IMR-90 (cell line): ENCODE data around the gene ABCC4. TPM values are rescaled to one million over a fixed set of nuclear protein-coding genes. Genes with fewer than 3 reads are reported as not detected.
A peak's percentile ranks its signal among the peaks of the same experiment; 100 is the strongest.

Experiments used
- ATAC-seq: fragments of 200-7000 bp; cut with Tn5 transposase; 2 replicates; pipeline ENCODE4 v1.9.1; 2020; ENCODE audit warnings: low read depth, mild to moderate bottlenecking, moderate library complexity
- BruUV-seq: library from RNA; stranded (reverse); fragments of 400-500 nt; replicated peaks from 2 replicates; lab custom pipeline; 2021; lab: Mats Ljungman, UMichigan
- CTCF ChIA-PET: fragments of 300-600 bp; formaldehyde crosslinking; extraction: SDS; loops from one replicate; lab custom pipeline; 2021; ENCODE audit warnings: antibody characterized with exemption; lab: Yijun Ruan, JAX
- POLR2A ChIA-PET: fragments of 300-600 bp; sonication (Branson Sonifier 250); formaldehyde crosslinking; loops from one replicate; lab custom pipeline; 2022; ENCODE audit warnings: antibody characterized with exemption; ENCODE audit not compliant: unreplicated experiment; lab: Charles Lee
- DNase-seq: peaks from one replicate; pipeline ENCODE4 v3.0.0; 2013
- H2AFZ ChIP-seq: replicated peaks from 2 replicates; pipeline ENCODE3; 2013; ENCODE audit warnings: low read length, mild to moderate bottlenecking; ENCODE audit not compliant: poor library complexity
- H2AK5ac ChIP-seq: 2 replicates; pipeline ENCODE4 v1.6.1; 2013; ENCODE audit warnings: low read depth, low read length, inconsistent platforms
- H2AK9ac ChIP-seq: replicated peaks from 2 replicates; pipeline ENCODE3; 2013; ENCODE audit warnings: mild to moderate bottlenecking, low read depth, low read length, moderate library complexity; ENCODE audit not compliant: poor library complexity
- H2BK120ac ChIP-seq: 2 replicates; pipeline ENCODE4 v1.6.1; 2013; ENCODE audit warnings: low read depth, low read length, inconsistent platforms
- H2BK15ac ChIP-seq: 3 replicates; pipeline ENCODE4 v1.6.1; 2013; ENCODE audit warnings: low read depth, low read length, inconsistent platforms
- H2BK20ac ChIP-seq: 2 replicates; pipeline ENCODE4 v1.6.1; 2013; ENCODE audit warnings: low read depth, mild to moderate bottlenecking, inconsistent platforms, low read length, moderate library complexity
- H2BK5ac ChIP-seq: 2 replicates; pipeline ENCODE4 v1.6.1; 2013; ENCODE audit warnings: mild to moderate bottlenecking, low read depth, low read length, inconsistent platforms; ENCODE audit not compliant: poor library complexity, severe bottlenecking
- H3K14ac ChIP-seq: replicated peaks from 2 replicates; pipeline ENCODE4 v1.6.1; 2013; ENCODE audit warnings: low read depth, low read length, inconsistent platforms
- H3K18ac ChIP-seq: 2 replicates; pipeline ENCODE4 v1.6.1; 2013; ENCODE audit warnings: low read depth, low read length, control low read depth
- H3K23ac ChIP-seq: 2 replicates; pipeline ENCODE4 v1.6.1; 2013; ENCODE audit warnings: low read depth, low read length, inconsistent platforms
- H3K27ac ChIP-seq: 2 replicates; pipeline ENCODE4 v1.5.1; 2013; ENCODE audit warnings: mild to moderate bottlenecking, control low read depth, low read length; ENCODE audit not compliant: insufficient read depth
- H3K27me3 ChIP-seq: 2 replicates; pipeline ENCODE4 v1.6.1; 2013; ENCODE audit warnings: low read length; ENCODE audit not compliant: control insufficient read depth, insufficient read depth
- H3K36me3 ChIP-seq: 2 replicates; pipeline ENCODE4 v1.6.1; 2013; ENCODE audit warnings: low read length, mixed read lengths; ENCODE audit not compliant: control insufficient read depth, insufficient read depth
- H3K4ac ChIP-seq: 2 replicates; pipeline ENCODE4 v1.6.1; 2013; ENCODE audit warnings: low read depth, low read length, inconsistent platforms
- H3K4me1 ChIP-seq: 2 replicates; pipeline ENCODE4 v1.6.1; 2013; ENCODE audit warnings: low read length, mixed read lengths; ENCODE audit not compliant: control insufficient read depth, insufficient read depth
- H3K4me2 ChIP-seq: 2 replicates; pipeline ENCODE4 v1.6.1; 2013; ENCODE audit warnings: low read depth, mild to moderate bottlenecking, control low read depth, low read length, moderate library complexity
- H3K4me3 ChIP-seq: 2 replicates; pipeline ENCODE4 v1.5.1; 2013; ENCODE audit warnings: low read depth, mild to moderate bottlenecking, control low read depth, low read length, moderate library complexity; ENCODE audit not compliant: insufficient read depth
- H3K56ac ChIP-seq: 2 replicates; pipeline ENCODE4 v1.6.1; 2013; ENCODE audit warnings: low read length, inconsistent platforms; ENCODE audit not compliant: insufficient read depth; ENCODE audit errors: extremely low read depth
- H3K79me1 ChIP-seq, 2 experiments: 2 replicates each; pipeline ENCODE4 v1.6.1; 2013; ENCODE audit warnings: low read length in 2 of 2, inconsistent platforms in 1 of 2, low read depth in 1 of 2
- H3K9ac ChIP-seq: 2 replicates; pipeline ENCODE4 v1.6.1; 2013; ENCODE audit warnings: low read depth, low read length, control low read depth
- H3K9me1 ChIP-seq: 2 replicates; pipeline ENCODE4 v1.6.1; 2013; ENCODE audit warnings: low read length, inconsistent platforms; ENCODE audit not compliant: insufficient read depth
- H3K9me3 ChIP-seq: 2 replicates; pipeline ENCODE4 v1.6.1; 2013; ENCODE audit warnings: low read length; ENCODE audit not compliant: control insufficient read depth, insufficient read depth
- H4K20me1 ChIP-seq: 2 replicates; pipeline ENCODE4 v1.6.1; 2013; ENCODE audit warnings: low read length, inconsistent platforms; ENCODE audit not compliant: insufficient read depth
- H4K5ac ChIP-seq: 2 replicates; pipeline ENCODE4 v1.6.1; 2013; ENCODE audit warnings: mild to moderate bottlenecking, low read depth, low read length, control low read depth
- H4K8ac ChIP-seq, 2 experiments: 2 replicates each; pipeline ENCODE4 v1.6.1; 2013; ENCODE audit warnings: low read depth in 2 of 2, low read length in 2 of 2, control low read depth in 1 of 2, inconsistent platforms in 1 of 2
- H4K91ac ChIP-seq: 2 replicates; pipeline ENCODE4 v1.6.1; 2013; ENCODE audit warnings: low read depth, low read length, inconsistent platforms; ENCODE audit not compliant: insufficient read depth
- BHLHE40 ChIP-seq: fragments of 150-350 bp; IDR thresholded peaks from 2 replicates; pipeline ENCODE4 v1.6.1; 2016; ENCODE audit warnings: mild to moderate bottlenecking, low read depth, low read length
- CEBPB ChIP-seq: IDR thresholded peaks from 2 replicates; pipeline ENCODE4 v1.6.1; 2012; ENCODE audit warnings: low read depth, low read length, improper control_type of control experiment
- CHD1 ChIP-seq: IDR thresholded peaks from 2 replicates; pipeline ENCODE4 v1.6.1; 2012; ENCODE audit warnings: low read depth, low read length, improper control_type of control experiment
- FOS ChIP-seq: fragments of 150-350 bp; IDR thresholded peaks from 2 replicates; pipeline ENCODE4 v1.6.1; 2016; ENCODE audit warnings: low read depth, low read length
- MAFK ChIP-seq: IDR thresholded peaks from 2 replicates; pipeline ENCODE4 v1.6.1; 2012; ENCODE audit warnings: low read depth, low read length, improper control_type of control experiment
- MAZ ChIP-seq: IDR thresholded peaks from 2 replicates; pipeline ENCODE4 v1.6.1; 2012; ENCODE audit warnings: low read depth, mild to moderate bottlenecking, low read length, improper control_type of control experiment, moderate library complexity, borderline replicate concordance
- NFE2L2 ChIP-seq: fragments of 150-350 bp; IDR thresholded peaks from 2 replicates; pipeline ENCODE4 v1.6.1; 2016; ENCODE audit warnings: low read depth, mild to moderate bottlenecking, low read length
- POLR2A ChIP-seq: IDR thresholded peaks from 2 replicates; pipeline ENCODE4 v1.6.1; 2012; ENCODE audit warnings: mild to moderate bottlenecking, low read depth, low read length
- RAD21 ChIP-seq: IDR thresholded peaks from 2 replicates; pipeline ENCODE4 v1.6.1; 2012; ENCODE audit warnings: low read length, improper control_type of control experiment
- RCOR1 ChIP-seq: IDR thresholded peaks from 2 replicates; pipeline ENCODE4 v1.6.1; 2012; ENCODE audit warnings: mild to moderate bottlenecking, low read length, improper control_type of control experiment; ENCODE audit not compliant: insufficient replicate concordance
- SMC3 ChIP-seq: fragments of 150-350 bp; IDR thresholded peaks from 2 replicates; pipeline ENCODE4 v1.6.1; 2016; ENCODE audit warnings: low read depth, mild to moderate bottlenecking, antibody characterized with exemption, low read length, moderate library complexity
- USF2 ChIP-seq: fragments of 150-350 bp; IDR thresholded peaks from 2 replicates; pipeline ENCODE4 v1.6.1; 2017; ENCODE audit warnings: mild to moderate bottlenecking, antibody characterized with exemption, low read length, low read depth
- WGBS, 2 experiments: methylation state at CpG; one replicate each; pipeline versions ENCODE4 v1.1.5 to v1.1.7; 2013; ENCODE audit warnings: missing lambda C conversion rate in 2 of 2; ENCODE audit not compliant: insufficient read length in 1 of 2; ENCODE audit errors: extremely low coverage in 2 of 2; 5-methylcytosine and 5-hydroxymethylcytosine counted together
- dilution Hi-C: fragments of 300-500 bp; cut with HindIII; formaldehyde crosslinking; loops from one replicate; pipeline ENCODE4 v1.14.3; 2018; ENCODE audit warnings: low sequenced_read_pairs; ENCODE audit not compliant: unreplicated experiment
- in situ Hi-C: fragments of 300-500 bp; cut with MboI; formaldehyde crosslinking; loops from 3 replicates; pipeline ENCODE4 v1.14.3; 2019; ENCODE audit warnings: low sequenced_read_pairs, inconsistent platforms, mixed read lengths
- intact Hi-C: fragments of 100-400 bp; cut with micrococcal nuclease; formaldehyde crosslinking; loops from 2 replicates; pipeline ENCODE4 v1.10.0; 2022
- polyA plus RNA-seq, 3 experiments: library from polyadenylated mRNA; depleted of rRNA; stranded (reverse); fragments of >200 nt; gene quantifications; 2 replicates each; pipeline ENCODE4 v1.2.3, GENCODE V29; 2012; ENCODE audit warnings: low replicate concordance in 1 of 3
- total RNA-seq: library from RNA; depleted of rRNA; stranded (reverse); fragments of >200 nt; gene quantifications from 2 replicates; pipeline ENCODE4 v1.2.3, GENCODE V29; 2012

Gene ABCC4
- total and polyA plus RNA-seq, 2 of the 4 experiments (the other 2 are of a cell fraction) = 16.6 to 41.4 TPM

DNA sequence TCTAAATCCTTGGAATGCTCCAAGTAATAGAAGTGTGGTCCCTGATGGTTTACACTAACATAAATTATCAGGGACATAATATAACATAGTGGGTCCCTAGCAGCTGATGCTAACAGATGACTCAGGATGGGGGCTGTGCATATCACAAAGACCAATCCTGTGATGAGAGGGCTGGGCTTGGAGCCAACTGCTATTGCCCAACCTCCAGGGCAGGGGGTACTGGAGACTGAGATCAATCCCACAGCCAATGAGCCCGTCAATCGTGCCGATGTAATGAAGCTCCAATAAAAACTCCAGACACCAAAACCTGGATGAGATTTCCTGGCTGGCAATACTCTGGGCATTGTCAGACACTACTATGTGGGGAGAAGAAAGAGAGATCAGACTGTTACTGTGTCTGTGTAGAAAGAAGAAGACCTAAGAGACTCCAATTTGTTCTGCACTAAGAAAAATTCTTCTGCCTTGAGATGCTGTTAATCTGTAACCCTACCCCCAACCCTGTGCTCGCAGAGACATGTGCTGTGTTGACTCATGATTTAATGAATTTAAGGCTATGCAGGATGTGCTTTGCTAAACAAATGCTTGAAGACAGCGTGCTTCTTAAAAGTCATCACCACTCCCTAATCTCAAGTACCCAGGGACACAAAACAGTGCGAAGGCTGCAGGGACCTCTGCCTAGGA is 33.4 kb downstream of the ABCC4 start:
- dilution Hi-C loops = no loop called here

More for the DNA sequence above, 33.4 kb downstream of the ABCC4 start:
- in situ Hi-C loops = no loop called here
- Histone ChIP-seq H3K27me3 (no peaks in the 10 kb centered on the region), H3K4me1 (peaks cover 27% of the 10 kb centered on the region), H2AK9ac (no peak overlapping the region), H2AFZ (no peak overlapping the region), H4K20me1 (peaks cover 6% of the 10 kb centered on the region), H4K91ac (peak overlapping the region; percentile 95), H3K9ac (peak overlapping the region; percentile 58), H4K5ac (peak overlapping the region; percentile 90), H3K27ac (peak overlapping the region; percentile 95), H2BK15ac (peak overlapping the region; percentile 86), H3K56ac (peak overlapping the region; percentile 100), H3K4me2 (peak overlapping the region; percentile 62), H3K79me1 (peaks cover 21 to 46% of the 10 kb centered on the region in 2 experiments), H3K4me3 (no peak overlapping the region), H3K18ac (peak overlapping the region; percentile 95), H3K9me3 (no peaks in the 10 kb centered on the region), H4K8ac (peak overlapping the region; percentile 37 to 99), H2BK120ac (peak overlapping the region; percentile 95), H2BK5ac (peak overlapping the region; percentile 97), H2BK20ac (peak overlapping the region; percentile 98), H2AK5ac (peak overlapping the region; percentile 99), H3K36me3 (peaks cover 18% of the 10 kb centered on the region), H3K14ac (peak overlapping the region; percentile 98), H3K4ac (peak overlapping the region; percentile 96), H3K23ac (peak overlapping the region; percentile 96), H3K9me1 (peaks cover 19% of the 10 kb centered on the region)
- intact Hi-C loops = no loop called here
- BruUV-seq = no TSS peak
- DNase-seq = peak; percentile 96
- no CpG with 5 or more reads among the region's 6 CpGs for WGBS, 2 experiments
- ATAC-seq = peak; percentile 63
- CTCF ChIA-PET = interaction anchor here (0.5 to 1.3 kb wide), 2 partner anchors 113 to 170 kb away, joined by 3 read pairs; no protein-coding TSS in a partner anchor
- POLR2A ChIA-PET = interaction anchor here (0.8 kb wide), 1 partner anchor 34 kb away, joined by 3 read pairs; no protein-coding TSS in a partner anchor
- TF ChIP-seq POLR2A = no peak
- no peak for TF ChIP-seq RAD21
- TF ChIP-seq RCOR1 = no peak
- no peak for TF ChIP-seq SMC3
- peak; percentile 81 for TF ChIP-seq FOS
- peak; percentile 39 for TF ChIP-seq BHLHE40
- peak; percentile 99 for TF ChIP-seq CEBPB
- peak; percentile 31; the same call in 1 of the 2 replicates for TF ChIP-seq MAFK
- 0 out of 2 replicates have a peak, but pooled peaks have one; percentile 1 for TF ChIP-seq USF2
- no peak for TF ChIP-seq CHD1
- TF ChIP-seq NFE2L2 = peak; percentile 59; the same call in 1 of the 2 replicates
- peak; percentile 46; the same call in 1 of the 2 replicates for TF ChIP-seq MAZ
